WI38 (cell line): Measurements from ENCODE around the gene PRRC2A.

ENCODE experiments used
- H3K4me3 ChIP-seq: 2 replicates; pipeline ENCODE4 v1.5.1; 2011; ENCODE audit warnings: low read depth, mild to moderate bottlenecking, control low read depth, low read length
- CTCF ChIP-seq: IDR thresholded peaks from 2 replicates; pipeline ENCODE4 v1.5.1; 2012; ENCODE audit warnings: low read depth, mild to moderate bottlenecking, control low read depth, low read length

The PRRC2A gene

GRCh38 chr6:31629014-31629413 lies 8.5 kb downstream of the PRRC2A start:
- no peak overlapping the region for H3K4me3 ChIP-seq
- TF ChIP-seq CTCF = no peak

GRCh38 chr6:31630177-31630934 lies 9.8 kb downstream of the PRRC2A start:
- TF ChIP-seq CTCF = no peak
- H3K4me3 ChIP-seq = no peak overlapping the region

- no peak overlapping the region for H3K4me3 ChIP-seq
- no peak for TF ChIP-seq CTCF
These were observed 10.7 kb downstream of the PRRC2A start for GRCh38 chr6:31631209-31631608.

GRCh38 chr6:31631681-31632278 lies 11.3 kb downstream of the PRRC2A start:
- TF ChIP-seq CTCF = no peak
- no peak overlapping the region for H3K4me3 ChIP-seq

- no peak for TF ChIP-seq CTCF
- H3K4me3 ChIP-seq = no peak overlapping the region
These were observed 11.9 kb downstream of the PRRC2A start for GRCh38 chr6:31632279-31632946.

GRCh38 chr6:31633447-31633846 lies 12.9 kb downstream of the PRRC2A start:
- H3K4me3 ChIP-seq = no peak overlapping the region
- no peak for TF ChIP-seq CTCF

- no peak for TF ChIP-seq CTCF
- no peak overlapping the region for H3K4me3 ChIP-seq
These were observed 13.6 kb downstream of the PRRC2A start for GRCh38 chr6:31634131-31634530.
